Glomerular visceral epithelial cell (primary cell): ENCODE data around the gene ENTREP1.
"Not testable (repeated sequence)": the region's sequence is repeated elsewhere in the genome, so short reads cannot be mapped to it uniquely, and the experiment has no call there.

Experiments
- DNase-seq: peaks from one replicate; pipeline ENCODE4 v3.0.0-alpha.2; 2016; ENCODE audit errors: extremely low spot score

ENTREP1 gene

DNA sequence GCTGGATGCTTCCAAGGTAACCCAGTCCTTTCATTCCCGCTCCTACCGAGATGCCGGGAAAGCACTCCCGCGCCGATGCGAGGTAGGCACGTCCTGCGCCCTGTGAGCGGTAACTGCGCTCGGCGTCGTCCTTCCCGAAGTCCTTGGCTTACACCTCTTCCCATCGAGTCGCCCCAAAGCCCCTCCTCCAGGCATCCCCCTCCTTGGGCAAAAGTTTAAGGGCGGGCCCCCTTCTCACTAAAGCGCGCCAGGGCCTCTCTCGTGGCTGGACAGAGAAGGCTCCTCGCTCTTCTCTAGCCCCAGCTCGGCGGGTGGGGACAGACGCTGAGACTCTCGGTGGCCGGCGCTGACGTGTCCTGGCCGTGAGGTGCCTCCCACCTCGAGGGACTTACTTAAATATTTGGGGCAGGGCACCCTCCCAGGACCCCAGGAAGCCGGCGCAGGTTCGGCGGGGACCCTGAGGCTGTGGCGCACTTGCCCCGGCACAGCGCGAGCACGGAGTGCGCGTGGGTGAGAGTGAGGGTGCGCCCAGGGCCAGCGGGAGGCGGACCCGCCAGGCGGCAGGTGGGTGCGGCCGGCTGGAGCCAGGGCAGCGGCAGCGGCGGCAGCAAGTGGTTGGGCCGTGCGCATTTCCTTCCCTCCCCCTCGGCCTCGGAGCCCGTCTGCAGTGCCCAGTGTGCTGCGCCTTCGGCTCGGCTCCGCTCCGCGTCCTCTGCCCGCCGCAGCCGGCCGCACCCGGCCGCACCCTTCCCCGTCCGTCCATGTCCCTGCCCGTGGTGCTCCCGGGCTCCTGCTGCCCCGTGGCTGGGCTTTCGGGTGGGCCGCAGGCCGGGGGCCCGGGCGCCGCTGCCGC lies at the start of gene ENTREP1:
TSS of gene ENTREP1 (plus strand) at position 667 of the 853 bp plus-strand sequence. CDS start at position 762, 95 bp downstream.
- peak; percentile 76 for DNase-seq

GRCh38 chr9:69276775-69277174 lies 48.2 kb upstream of the ENTREP1 start:
- no peak for DNase-seq

DNA sequence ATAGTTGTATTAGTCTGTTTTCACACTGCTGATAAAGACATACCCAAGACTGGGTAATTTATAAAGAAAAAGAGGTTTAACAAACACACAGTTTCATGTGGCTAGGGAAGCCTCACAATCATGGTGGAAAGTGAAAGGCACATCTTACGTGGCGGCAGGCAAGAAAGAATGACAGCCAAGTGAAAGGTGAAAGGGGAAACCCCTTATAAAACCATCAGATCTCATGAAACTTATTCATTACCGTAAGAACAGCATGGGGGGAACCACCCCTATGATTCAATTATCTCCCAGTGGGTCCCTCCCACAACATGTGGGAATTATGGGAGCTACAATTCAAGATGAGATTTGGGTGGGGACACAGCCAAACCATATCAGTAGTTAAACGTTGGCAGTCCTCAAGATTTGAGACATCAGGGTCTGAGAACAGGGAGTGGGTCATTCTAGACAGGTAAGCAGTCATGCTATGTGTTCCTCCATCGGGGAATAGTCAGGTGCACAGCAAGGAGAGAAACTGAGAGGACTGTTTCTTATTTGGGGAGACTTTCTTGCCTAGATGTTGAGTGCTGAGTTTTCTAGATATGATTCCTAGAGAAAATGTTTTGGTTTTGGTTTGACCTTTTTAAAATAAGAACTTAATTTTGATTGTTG lies 45.8 kb upstream of the ENTREP1 start:
- DNase-seq, result no peak

- no peak for DNase-seq
These were observed 45.3 kb upstream of the ENTREP1 start for GRCh38 chr9:69279733-69280132.

GRCh38 chr9:69283003-69283402 lies 42.0 kb upstream of the ENTREP1 start:
- no peak for DNase-seq

GRCh38 chr9:69292078-69292477 lies 32.9 kb upstream of the ENTREP1 start:
- no peak for DNase-seq

- no peak for DNase-seq
These were observed 31.9 kb upstream of the ENTREP1 start for GRCh38 chr9:69293156-69293555.

DNA sequence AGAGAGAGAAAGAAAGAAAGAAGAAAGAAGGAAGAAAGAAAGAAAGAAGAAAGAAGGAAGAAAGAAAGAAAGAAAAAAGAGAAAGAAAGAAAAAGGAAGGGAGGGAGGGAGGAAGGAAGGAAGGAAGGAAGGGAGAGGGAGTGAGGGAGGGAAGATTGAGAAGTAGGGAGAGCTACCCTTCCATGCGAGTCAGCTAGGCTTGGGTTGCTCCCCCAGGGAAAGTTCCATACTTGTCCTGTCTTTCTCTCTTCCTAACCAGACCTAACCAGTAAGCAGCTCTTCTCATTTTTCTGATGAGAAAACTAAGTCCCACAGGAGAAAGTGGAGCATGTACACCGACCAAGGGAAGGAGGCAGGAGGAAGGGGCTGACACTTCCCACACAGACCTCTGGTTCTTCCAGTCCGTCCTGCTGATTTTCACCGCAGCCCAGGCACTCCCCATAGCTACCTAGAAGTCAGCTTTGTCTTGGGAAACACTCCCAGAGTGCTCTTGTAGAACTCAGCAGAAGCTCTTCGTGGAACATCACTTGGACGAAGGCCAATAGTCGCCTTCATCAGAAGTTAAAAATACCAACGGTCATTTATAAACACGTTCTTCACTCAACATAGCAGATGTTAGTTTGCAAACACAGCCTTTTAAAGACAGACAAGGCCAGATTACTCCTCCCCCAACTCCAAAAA lies 29.0 kb upstream of the ENTREP1 start:
- no peak for DNase-seq

DNA sequence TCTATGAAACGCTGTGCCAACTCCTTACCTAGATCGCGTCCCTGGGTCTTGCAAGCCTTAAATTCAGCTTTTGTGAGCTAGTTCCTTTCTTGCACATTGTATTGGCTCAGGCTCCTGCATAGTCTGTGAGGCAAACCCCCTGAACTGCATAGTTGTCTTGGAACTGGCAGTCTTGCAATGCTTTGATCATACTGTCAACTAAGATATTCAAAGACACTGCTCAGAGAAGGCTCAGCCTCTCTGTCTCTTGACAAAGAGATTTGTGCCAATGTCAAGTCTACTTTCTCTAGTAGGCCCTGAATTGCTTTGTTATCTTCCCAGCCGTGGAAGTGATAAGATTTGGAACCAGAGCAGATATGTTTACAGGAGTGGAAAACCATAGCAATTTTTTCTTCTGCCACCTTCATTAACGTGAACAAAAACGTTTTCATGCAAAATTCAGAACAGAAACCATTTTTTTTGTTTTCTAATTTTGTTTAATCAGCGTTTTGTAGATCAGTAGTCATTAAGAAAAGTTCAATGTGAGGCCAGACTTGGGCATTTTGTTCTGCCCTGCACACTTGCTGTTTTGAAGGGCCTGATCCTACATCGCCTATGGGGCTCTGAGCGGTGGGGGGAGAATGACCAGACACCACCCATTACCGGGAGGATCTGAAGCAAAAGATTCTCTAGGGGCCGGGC lies 27.6 kb upstream of the ENTREP1 start:
- no peak for DNase-seq

- DNase-seq, result no peak
These were observed 25.7 kb upstream of the ENTREP1 start for GRCh38 chr9:69299315-69299714.

DNA sequence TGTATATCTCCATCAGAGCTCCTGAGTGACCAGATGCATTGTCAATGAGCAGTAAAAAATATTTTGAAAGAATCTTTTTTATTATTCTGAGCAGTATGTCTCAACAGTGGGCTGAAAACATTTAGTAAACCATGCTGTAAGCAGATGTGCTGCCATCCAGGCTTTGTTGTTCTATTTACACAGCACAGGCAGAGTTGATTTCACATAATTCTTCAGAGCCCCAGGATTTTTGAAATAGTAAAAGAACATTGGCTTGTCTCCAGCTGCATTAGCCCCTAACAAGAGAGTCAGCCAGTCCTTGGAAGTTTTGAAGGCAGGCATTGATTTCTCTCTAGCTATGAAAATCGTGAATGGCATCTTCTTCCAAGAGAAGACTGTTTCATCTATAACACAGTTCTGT lies 25.2 kb upstream of the ENTREP1 start:
- no peak for DNase-seq

- no peak for DNase-seq
These were observed 21.7 kb upstream of the ENTREP1 start for GRCh38 chr9:69303331-69303730.

GRCh38 chr9:69306895-69307445 lies 18.0 kb upstream of the ENTREP1 start:
- not testable (repeated sequence) for DNase-seq

DNA sequence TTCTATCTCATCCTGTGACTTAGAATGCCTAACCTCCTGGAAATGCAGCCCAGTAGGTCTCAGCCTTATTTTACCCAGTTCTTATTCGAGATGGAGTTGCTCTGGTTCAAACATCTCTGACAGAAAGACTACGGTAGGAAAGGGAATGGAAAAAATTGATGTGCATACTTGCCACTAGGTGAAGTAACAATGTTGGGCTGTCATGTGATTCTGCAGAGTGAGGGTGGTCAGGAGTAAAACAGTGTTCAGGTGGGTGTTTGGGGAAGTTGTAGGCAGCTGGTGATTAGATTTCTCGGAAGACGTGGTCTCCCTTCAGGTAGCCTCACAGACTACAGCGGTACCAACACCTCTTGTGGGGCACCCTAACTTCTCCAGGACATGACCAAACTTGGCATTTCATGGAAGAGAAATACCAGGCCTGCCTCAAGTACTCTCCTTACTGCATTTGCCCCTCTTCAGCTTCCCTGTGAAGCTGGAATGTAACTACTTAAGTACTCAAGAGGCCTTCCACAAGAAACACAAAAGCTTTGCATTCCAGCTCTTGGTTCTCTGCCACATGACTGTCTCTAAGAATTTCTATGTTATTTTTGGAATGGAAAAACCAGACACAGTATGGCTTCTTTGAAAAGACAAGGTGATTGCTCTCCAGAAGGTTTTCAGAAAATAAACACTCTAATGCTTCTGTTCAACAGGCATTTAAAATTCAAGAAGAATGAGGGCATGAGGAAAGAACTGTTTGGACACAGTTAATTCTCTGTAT lies 17.4 kb upstream of the ENTREP1 start:
- DNase-seq, result peak; percentile 15

- DNase-seq, result no peak
These were observed 16.6 kb upstream of the ENTREP1 start for GRCh38 chr9:69308206-69308931.

DNA sequence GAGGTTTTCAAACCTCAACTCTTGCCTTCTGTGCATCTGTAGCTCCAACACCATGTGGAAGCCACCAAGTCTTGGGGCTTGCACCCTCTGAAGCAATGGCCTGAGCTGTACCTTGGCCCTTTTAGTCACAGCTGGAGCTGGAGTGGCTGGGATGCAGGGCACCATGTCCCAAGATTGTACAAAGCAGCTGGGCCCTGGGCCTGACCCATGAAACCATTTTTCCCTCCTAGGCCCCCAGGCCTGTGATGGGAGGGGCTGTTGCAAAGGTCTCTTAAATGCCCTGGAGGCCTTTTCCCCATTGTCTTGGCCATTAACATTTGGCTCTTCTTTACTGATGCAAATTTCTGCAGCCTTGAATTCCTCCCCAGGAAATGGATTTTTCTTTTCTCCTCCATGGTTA lies 11.8 kb upstream of the ENTREP1 start:
- DNase-seq, result no peak

GRCh38 chr9:69314547-69314946 lies 10.5 kb upstream of the ENTREP1 start:
- no peak for DNase-seq

- DNase-seq, result no peak
These were observed 7.9 kb upstream of the ENTREP1 start for GRCh38 chr9:69317081-69317480.

DNA sequence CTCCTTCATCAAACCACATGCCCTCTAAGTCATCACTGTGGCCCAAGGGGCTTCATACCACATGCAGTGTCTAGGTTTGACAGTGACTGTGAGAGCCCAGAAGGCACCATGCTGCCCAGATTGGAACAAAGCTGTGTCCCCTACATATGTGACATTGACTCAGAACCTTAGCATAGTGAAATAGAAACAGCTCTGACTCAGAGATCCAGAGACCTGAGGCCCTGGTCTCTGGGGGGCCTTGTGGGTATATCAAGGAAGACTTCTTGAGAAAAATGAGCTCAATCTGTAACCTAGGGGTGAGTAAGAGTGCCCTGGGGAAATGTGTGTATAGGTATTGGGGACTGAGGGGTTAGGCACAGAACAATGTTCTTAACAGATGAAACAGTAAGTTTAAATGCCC lies 7.1 kb upstream of the ENTREP1 start:
- DNase-seq, result no peak

- DNase-seq, result no peak
These were observed 5.5 kb upstream of the ENTREP1 start for GRCh38 chr9:69319324-69320025.
